Mammary epithelial cell (primary cell): ENCODE measurements around the gene KDM7A.

Experiments used
- EZH2 ChIP-seq: IDR thresholded peaks from 2 replicates; pipeline ENCODE4 v1.6.1; 2012; ENCODE audit warnings: low read length, inconsistent platforms, borderline replicate concordance
- TF ChIP-seq, protein P1 (sequence below), 2 donors: IDR thresholded peaks in 1 of 2; conservative IDR thresholded peaks in 1 of 2; 2 replicates each; pipeline ENCODE4 v1.5.1; 2011 to 2012; ENCODE audit warnings: inconsistent platforms in 2 of 2, low read length in 2 of 2, mild to moderate bottlenecking in 2 of 2, control low read depth in 1 of 2, low read depth in 1 of 2; ENCODE audit not compliant: insufficient read depth in 1 of 2; ENCODE audit errors: extremely low read depth in 1 of 2

DNA sequence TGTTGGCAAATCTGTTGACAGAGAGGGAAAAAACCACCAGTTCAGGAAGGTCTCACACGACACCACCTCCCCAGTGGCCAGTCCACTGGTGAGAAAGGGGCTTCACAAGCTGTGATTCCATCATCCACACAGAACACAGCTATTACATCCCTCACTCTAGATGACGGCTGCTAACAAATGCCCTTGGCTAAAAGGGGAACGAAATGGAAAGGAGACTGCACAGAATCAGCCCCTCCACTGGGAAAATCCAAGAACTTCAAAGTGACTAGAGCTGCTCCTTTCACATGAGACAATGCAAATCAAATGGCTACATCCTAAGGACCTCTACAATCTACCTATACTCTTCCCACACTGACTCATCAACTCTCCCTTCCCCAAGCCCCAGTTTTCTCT lies 119.6 kb downstream of the KDM7A start:
- TF ChIP-seq, protein P1, sequence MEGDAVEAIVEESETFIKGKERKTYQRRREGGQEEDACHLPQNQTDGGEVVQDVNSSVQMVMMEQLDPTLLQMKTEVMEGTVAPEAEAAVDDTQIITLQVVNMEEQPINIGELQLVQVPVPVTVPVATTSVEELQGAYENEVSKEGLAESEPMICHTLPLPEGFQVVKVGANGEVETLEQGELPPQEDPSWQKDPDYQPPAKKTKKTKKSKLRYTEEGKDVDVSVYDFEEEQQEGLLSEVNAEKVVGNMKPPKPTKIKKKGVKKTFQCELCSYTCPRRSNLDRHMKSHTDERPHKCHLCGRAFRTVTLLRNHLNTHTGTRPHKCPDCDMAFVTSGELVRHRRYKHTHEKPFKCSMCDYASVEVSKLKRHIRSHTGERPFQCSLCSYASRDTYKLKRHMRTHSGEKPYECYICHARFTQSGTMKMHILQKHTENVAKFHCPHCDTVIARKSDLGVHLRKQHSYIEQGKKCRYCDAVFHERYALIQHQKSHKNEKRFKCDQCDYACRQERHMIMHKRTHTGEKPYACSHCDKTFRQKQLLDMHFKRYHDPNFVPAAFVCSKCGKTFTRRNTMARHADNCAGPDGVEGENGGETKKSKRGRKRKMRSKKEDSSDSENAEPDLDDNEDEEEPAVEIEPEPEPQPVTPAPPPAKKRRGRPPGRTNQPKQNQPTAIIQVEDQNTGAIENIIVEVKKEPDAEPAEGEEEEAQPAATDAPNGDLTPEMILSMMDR (conservative IDR thresholded peaks at IDR 0.05 in 1 of 2, IDR thresholded peaks at IDR 0.05 in 1 of 2; ENCODE audit: extremely low read depth in 1 of 2, insufficient read depth in 1 of 2, low read depth in 1 of 2, low read length in 2 of 2): no peak
- no peak for TF ChIP-seq EZH2
